Neutrophil (primary cell): ENCODE measurements around the gene EXOG.

Experiments
- H3K27ac ChIP-seq: fragments of 200-600 bp; sonication (generic); 2 replicates; pipeline ENCODE4 v1.5.1; 2016; ENCODE audit warnings: mild to moderate bottlenecking, moderate library complexity
- H3K27me3 ChIP-seq: fragments of 200-600 bp; sonication (generic); 2 replicates; pipeline ENCODE4 v1.6.0; 2016; ENCODE audit warnings: mild to moderate bottlenecking
- H3K36me3 ChIP-seq: fragments of 200-600 bp; sonication (generic); 2 replicates; pipeline ENCODE4 v1.5.1; 2017
- H3K4me1 ChIP-seq, 2 experiments: fragments of 200-600 bp in 1 of 2; sonication (generic) in 1 of 2; 1 replicate in 1 of 2; 2 replicates in 1 of 2; pipeline versions ENCODE4 v1.5.1 to v1.6.1; 2013 to 2016; ENCODE audit warnings: low read depth in 1 of 2, low read length in 1 of 2, mild to moderate bottlenecking in 1 of 2, moderate library complexity in 1 of 2; ENCODE audit not compliant: control insufficient read depth in 1 of 2, insufficient read depth in 1 of 2
- H3K4me3 ChIP-seq, 2 experiments: fragments of 200-600 bp in 1 of 2; sonication (generic) in 1 of 2; 1 replicate in 1 of 2; 2 replicates in 1 of 2; pipeline ENCODE4 v1.5.1; 2013 to 2016; ENCODE audit warnings: low read depth in 1 of 2, low read length in 1 of 2, mild to moderate bottlenecking in 1 of 2, moderate library complexity in 1 of 2
- H3K9me3 ChIP-seq: fragments of 200-600 bp; sonication (generic); 2 replicates; pipeline ENCODE4 v1.5.1; 2016
- CTCF ChIP-seq: fragments of 200-600 bp; sonication (generic); IDR thresholded peaks from 2 replicates; pipeline ENCODE4 v1.5.1; 2016; ENCODE audit warnings: antibody characterized with exemption

EXOG gene

GRCh38 chr3:38555926-38556325, 59.8 kb downstream of the EXOG start:
- Histone ChIP-seq H3K27ac (no peak overlapping the region), H3K36me3 (no peaks in the 10 kb centered on the region), H3K4me1 (no peaks in the 10 kb centered on the region), H3K27me3 (no peaks in the 10 kb centered on the region), H3K9me3 (no peaks in the 10 kb centered on the region), H3K4me3 (no peak overlapping the region)
- no peak for TF ChIP-seq CTCF

GRCh38 chr3:38556640-38557358, 60.7 kb downstream of the EXOG start:
- Histone ChIP-seq H3K9me3 (no peaks in the 10 kb centered on the region), H3K4me3 (no peak overlapping the region), H3K4me1 (no peaks in the 10 kb centered on the region), H3K36me3 (no peaks in the 10 kb centered on the region), H3K27ac (no peak overlapping the region), H3K27me3 (no peaks in the 10 kb centered on the region)
- no peak for TF ChIP-seq CTCF

- no peak for TF ChIP-seq CTCF
- no peak overlapping the region for H3K4me3 ChIP-seq
- no peaks in the 10 kb centered on the region for H3K36me3 ChIP-seq
- no peaks in the 10 kb centered on the region for H3K27me3 ChIP-seq
- no peak overlapping the region for H3K27ac ChIP-seq
- H3K9me3 ChIP-seq: no peaks in the 10 kb centered on the region
- H3K4me1 ChIP-seq: no peaks in the 10 kb centered on the region
These were observed 62.7 kb downstream of the EXOG start for GRCh38 chr3:38558864-38559263.

- Histone ChIP-seq H3K27me3 (no peaks in the 10 kb centered on the region), H3K4me1 (no peaks in the 10 kb centered on the region), H3K9me3 (no peaks in the 10 kb centered on the region), H3K4me3 (no peak overlapping the region), H3K36me3 (no peaks in the 10 kb centered on the region), H3K27ac (no peak overlapping the region)
- no peak for TF ChIP-seq CTCF
These were observed 64.1 kb downstream of the EXOG start for GRCh38 chr3:38560284-38560683.

- H3K9me3 ChIP-seq: no peaks in the 10 kb centered on the region
- H3K27me3 ChIP-seq: no peaks in the 10 kb centered on the region
- H3K36me3 ChIP-seq: no peaks in the 10 kb centered on the region
- no peaks in the 10 kb centered on the region for H3K4me1 ChIP-seq
- TF ChIP-seq CTCF: no peak
- no peak overlapping the region for H3K27ac ChIP-seq
- no peak overlapping the region for H3K4me3 ChIP-seq
These were observed 65.0 kb downstream of the EXOG start for GRCh38 chr3:38560996-38561717.
